Calu3 (cell line): Measurements from ENCODE around the gene ERCC2. TPM values are rescaled to one million over a fixed set of nuclear protein-coding genes. Genes with fewer than 3 reads are reported as not detected.

Experiments
- BruUV-seq: library from RNA; stranded (reverse); fragments of 400-500 nt; replicated peaks from 2 replicates; lab custom pipeline; 2021; lab: Mats Ljungman, UMichigan
- CTCF ChIA-PET: fragments of 300-600 bp; sonication (Branson Sonifier 250); formaldehyde crosslinking; loops from one replicate; lab custom pipeline; 2022; ENCODE audit warnings: antibody characterized with exemption; lab: Charles Lee
- DNase-seq: peaks from one replicate; pipeline ENCODE4 v3.0.0; 2022
- H3K27ac Mint-ChIP-seq: one replicate; pipeline ENCODE4 v1.8.0; 2022; ENCODE audit warnings: mixed read lengths; ENCODE audit not compliant: unreplicated experiment
- H3K27me3 Mint-ChIP-seq: one replicate; pipeline ENCODE4 v1.8.0; 2022; ENCODE audit warnings: mixed read lengths; ENCODE audit not compliant: unreplicated experiment
- H3K36me3 Mint-ChIP-seq: one replicate; pipeline ENCODE4 v1.8.0; 2022; ENCODE audit warnings: mild to moderate bottlenecking, moderate library complexity, mixed read lengths; ENCODE audit not compliant: insufficient read depth, unreplicated experiment
- H3K4me1 Mint-ChIP-seq: one replicate; pipeline ENCODE4 v1.8.0; 2022; ENCODE audit warnings: mild to moderate bottlenecking, low read depth, mixed read lengths; ENCODE audit not compliant: unreplicated experiment
- H3K4me3 Mint-ChIP-seq: one replicate; pipeline ENCODE4 v1.8.0; 2022; ENCODE audit warnings: mild to moderate bottlenecking, low read depth, moderate library complexity, mixed read lengths; ENCODE audit not compliant: unreplicated experiment
- H3K9me3 Mint-ChIP-seq: one replicate; pipeline ENCODE4 v1.8.0; 2022; ENCODE audit warnings: low read depth, mixed read lengths; ENCODE audit not compliant: unreplicated experiment
- CTCF ChIP-seq: fragments of 200-600 bp; IDR thresholded peaks from one replicate; pipeline ENCODE4 v1.8.0; 2022; ENCODE audit warnings: antibody characterized with exemption; ENCODE audit not compliant: unreplicated experiment
- intact Hi-C: fragments of 100-400 bp; cut with micrococcal nuclease; formaldehyde crosslinking; loops from one replicate; pipeline ENCODE4 v1.10.0; 2022; ENCODE audit not compliant: unreplicated experiment
- total RNA-seq: library from RNA; stranded (reverse); gene quantifications from 2 replicates; pipeline ENCODE4 v1.2.3, GENCODE V29; 2022

The ERCC2 gene
- total RNA-seq, 1 experiment from 2014 or later = 56.4 TPM

DNA sequence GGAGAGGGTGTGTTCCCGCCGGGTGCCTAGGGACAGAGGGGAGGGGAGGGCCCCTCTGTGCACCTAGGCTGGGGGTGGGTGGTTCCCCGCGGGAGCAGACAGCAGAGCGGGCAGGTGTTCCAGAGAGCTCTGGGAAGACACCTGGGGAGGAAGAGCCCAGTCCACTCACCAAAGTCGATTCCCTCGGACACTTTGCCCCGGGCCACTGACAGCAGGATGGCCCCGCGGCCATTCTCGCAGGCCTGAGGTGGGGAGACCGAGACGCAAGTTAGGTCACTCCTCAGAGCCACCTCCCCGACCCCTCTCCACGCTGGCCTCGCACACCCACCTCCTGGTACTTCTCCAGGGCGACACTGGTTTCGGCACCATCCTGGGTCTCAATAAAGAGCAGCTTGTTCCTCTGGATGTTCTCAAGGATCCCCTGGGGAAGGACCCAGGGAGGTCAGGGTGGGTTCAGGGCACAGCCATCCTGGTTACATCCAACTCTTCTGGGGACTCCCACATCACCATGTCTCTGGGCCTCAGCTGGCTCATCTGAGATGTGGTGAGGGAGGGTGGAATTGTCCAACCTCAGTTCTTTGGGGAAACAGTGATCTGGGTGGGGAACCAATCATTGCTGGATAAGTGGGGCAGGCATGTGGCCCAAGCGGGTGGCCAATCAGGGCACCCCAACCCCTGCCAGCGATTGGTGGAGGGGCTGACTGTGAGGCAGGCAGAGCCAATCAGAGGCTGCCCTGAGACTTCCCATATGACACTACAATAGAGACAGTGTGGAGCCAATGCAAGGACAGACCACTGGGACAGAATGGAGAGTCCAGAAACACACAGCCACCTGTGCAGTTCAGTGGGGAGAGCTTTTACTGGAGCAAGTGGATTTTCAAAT lies 17.2 kb downstream of the ERCC2 start:
- H3K9me3 Mint-ChIP-seq = no peaks in the 10 kb centered on the region
- TF ChIP-seq CTCF = no peak
- CTCF ChIA-PET = interaction anchor here (1.2 kb wide), 1 partner anchor 15 kb away, joined by 5 read pairs; no protein-coding TSS in a partner anchor
- intact Hi-C loops = no loop called here
- H3K27me3 Mint-ChIP-seq = no peaks in the 10 kb centered on the region
- no peak for DNase-seq
- H3K4me1 Mint-ChIP-seq = no peaks in the 10 kb centered on the region
- peaks cover 55% of the 10 kb centered on the region for H3K36me3 Mint-ChIP-seq
- H3K4me3 Mint-ChIP-seq = no peak overlapping the region
- no peak overlapping the region for H3K27ac Mint-ChIP-seq
- BruUV-seq = no TSS peak

- no peak overlapping the region for H3K4me3 Mint-ChIP-seq
These were observed 17.9 kb downstream of the ERCC2 start for GRCh38 chr19:45352471-45352870.

GRCh38 chr19:45352062-45352461 lies 18.3 kb downstream of the ERCC2 start:
- CTCF ChIA-PET = no interaction called here
- H3K36me3 Mint-ChIP-seq = peaks cover 48% of the 10 kb centered on the region
- no peaks in the 10 kb centered on the region for H3K27me3 Mint-ChIP-seq
- H3K4me1 Mint-ChIP-seq = no peaks in the 10 kb centered on the region
- H3K9me3 Mint-ChIP-seq = no peaks in the 10 kb centered on the region
- no peak for DNase-seq
- H3K4me3 Mint-ChIP-seq = no peak overlapping the region
- no TSS peak for BruUV-seq
- no peak for TF ChIP-seq CTCF
- no peak overlapping the region for H3K27ac Mint-ChIP-seq
- intact Hi-C loops = no loop called here

More at GRCh38 chr19:45352471-45352870, 17.9 kb downstream of the ERCC2 start:
- Mint-ChIP-seq H3K27me3 (no peaks in the 10 kb centered on the region), H3K4me1 (no peaks in the 10 kb centered on the region), H3K9me3 (no peaks in the 10 kb centered on the region), H3K27ac (no peak overlapping the region), H3K36me3 (peaks cover 52% of the 10 kb centered on the region)
- intact Hi-C loops = no loop called here
- no peak for TF ChIP-seq CTCF
- DNase-seq = no peak
- CTCF ChIA-PET = no interaction called here
- no TSS peak for BruUV-seq

DNA sequence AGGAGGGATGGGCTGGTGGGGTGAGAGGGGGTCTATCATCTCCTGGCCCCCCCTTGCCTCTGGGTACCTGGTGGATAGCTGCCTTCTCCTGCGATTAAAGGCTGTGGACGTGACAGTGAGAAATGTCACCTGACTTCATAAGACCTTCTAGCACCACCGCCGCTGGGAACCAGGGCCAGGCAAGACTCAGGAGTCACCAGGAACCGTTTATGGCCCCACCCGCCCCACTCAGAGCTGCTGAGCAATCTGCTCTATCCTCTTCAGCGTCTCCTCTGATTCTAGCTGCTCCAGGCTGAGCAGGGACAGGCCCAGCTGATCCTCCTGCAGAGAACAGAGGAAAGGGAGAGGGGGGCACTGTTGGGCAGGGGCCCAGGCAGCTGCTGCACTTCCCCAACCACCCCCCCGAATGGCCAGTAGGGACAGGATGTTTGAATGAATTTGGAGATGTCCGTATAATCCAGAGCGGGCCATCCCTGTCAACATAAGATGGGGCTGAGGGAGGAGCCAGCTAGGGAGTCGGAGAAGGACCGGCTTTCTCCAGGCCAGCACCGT lies 18.9 kb downstream of the ERCC2 start:
- Mint-ChIP-seq H3K4me3 (no peak overlapping the region), H3K27me3 (no peaks in the 10 kb centered on the region), H3K4me1 (no peaks in the 10 kb centered on the region), H3K9me3 (no peaks in the 10 kb centered on the region), H3K27ac (no peak overlapping the region), H3K36me3 (peaks cover 45% of the 10 kb centered on the region)
- intact Hi-C loops = no loop called here
- DNase-seq = no peak
- no peak for TF ChIP-seq CTCF
- no TSS peak for BruUV-seq
- CTCF ChIA-PET = no interaction called here
